ENCODE results near the gene SESN1. TPM values are rescaled to one million over a fixed set of nuclear protein-coding genes. Genes with fewer than 3 reads are reported as not detected.

SESN1 gene
- polyA plus RNA-seq, 2 of the 4 experiments (the other 2 are of a cell fraction): 7.9 to 13.9 TPM

DNA sequence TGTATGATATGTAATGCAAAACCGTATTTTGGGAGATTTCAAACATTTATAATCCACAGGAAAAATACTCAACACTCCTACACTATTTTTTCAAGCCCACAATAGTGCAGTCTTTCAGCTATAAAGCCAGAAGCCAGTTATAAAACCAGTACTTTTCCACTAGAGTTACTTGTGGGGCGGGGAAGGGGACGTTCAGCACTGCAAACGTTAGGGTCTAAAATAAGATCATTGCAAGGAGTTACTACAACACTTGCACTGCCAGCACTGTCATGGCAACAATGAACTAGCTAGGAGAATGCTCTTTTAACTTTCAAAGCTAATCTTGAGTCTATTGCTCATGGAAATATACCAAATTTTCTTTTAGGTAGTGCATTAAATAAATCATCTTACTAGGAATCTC, 14.7 kb downstream of the SESN1 start (continued):
- TF ChIP-seq, protein P1, sequence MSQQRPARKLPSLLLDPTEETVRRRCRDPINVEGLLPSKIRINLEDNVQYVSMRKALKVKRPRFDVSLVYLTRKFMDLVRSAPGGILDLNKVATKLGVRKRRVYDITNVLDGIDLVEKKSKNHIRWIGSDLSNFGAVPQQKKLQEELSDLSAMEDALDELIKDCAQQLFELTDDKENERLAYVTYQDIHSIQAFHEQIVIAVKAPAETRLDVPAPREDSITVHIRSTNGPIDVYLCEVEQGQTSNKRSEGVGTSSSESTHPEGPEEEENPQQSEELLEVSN (IDR thresholded peaks at IDR 0.05; ENCODE audit: borderline replicate concordance, low read depth): no peak

- no peaks in the 10 kb centered on the region for H3K9me3 ChIP-seq
- ChIA-PET POLR2A (no interaction called here), CTCF (interaction anchor here (7.4 kb wide), 1 partner anchor 533 kb away, joined by 79 read pairs; no protein-coding TSS in a partner anchor)
- DNase-seq (ENCODE audit: low read depth in 1 of 2, low spot score in 1 of 2) (no peak), ATAC-seq (no peak), FAIRE-seq (no peak)
- H3K27ac ChIP-seq: no peak overlapping the region
- no peaks in the 10 kb centered on the region for H3K4me1 ChIP-seq
- TF ChIP-seq HOXB5 (CRISPR knock-in tag; IDR thresholded peaks at IDR 0.05) (no peak), ZC3H11A (IDR thresholded peaks at IDR 0.05) (no peak), TP53 (CRISPR knock-in tag; IDR thresholded peaks at IDR 0.05) (no peak), HEYL (CRISPR knock-in tag; IDR thresholded peaks at IDR 0.05) (no peak), HOXB13 (CRISPR knock-in tag; IDR thresholded peaks at IDR 0.05; ENCODE audit: low read depth) (no peak), RCOR1 (IDR thresholded peaks at IDR 0.05; ENCODE audit: low read depth, low read length) (no peak), MAZ (IDR thresholded peaks at IDR 0.05; ENCODE audit: borderline replicate concordance, low read depth, low read length) (no peak), TFCP2L1 (CRISPR knock-in tag; IDR thresholded peaks at IDR 0.05) (no peak), ZFP36 (IDR thresholded peaks at IDR 0.05; ENCODE audit: borderline replicate concordance, partially characterized antibody) (no peak), EHMT2 (IDR thresholded peaks at IDR 0.05; ENCODE audit: low read depth) (no peak), GATA3 (IDR thresholded peaks at IDR 0.05; ENCODE audit: borderline replicate concordance) (no peak), EHF (CRISPR knock-in tag; IDR thresholded peaks at IDR 0.05) (no peak), CEBPB (IDR thresholded peaks at IDR 0.05) (no peak), BCL3 (IDR thresholded peaks at IDR 0.05) (no peak), POLR2AphosphoS2 (conservative IDR thresholded peaks at IDR 0.05; ENCODE audit: low read length) (no peak)
- TF ChIP-seq, protein P1 (IDR thresholded peaks at IDR 0.05; ENCODE audit: borderline replicate concordance, low read depth): no peak
- TF ChIP-seq, protein P2, sequence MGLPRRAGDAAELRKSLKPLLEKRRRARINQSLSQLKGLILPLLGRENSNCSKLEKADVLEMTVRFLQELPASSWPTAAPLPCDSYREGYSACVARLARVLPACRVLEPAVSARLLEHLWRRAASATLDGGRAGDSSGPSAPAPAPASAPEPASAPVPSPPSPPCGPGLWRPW (IDR thresholded peaks at IDR 0.05): no peak
- WGBS (ENCODE audit: missing lambda C conversion rate): 59% methylated on average over 3 of the region's 3 CpGs
- H3K4me3 ChIP-seq: no peak overlapping the region
- H3K4me2 ChIP-seq: no peak overlapping the region
Observed at GRCh38 chr6:109076377-109076776, 18.3 kb downstream of the SESN1 start.

GRCh38 chr6:109075934-109076333, 18.7 kb downstream of the SESN1 start:
- POLR2A ChIA-PET: no interaction called here
- no peaks in the 10 kb centered on the region for H3K4me1 ChIP-seq
- no peak overlapping the region for H3K4me2 ChIP-seq
- ATAC-seq (no peak), DNase-seq (ENCODE audit: low read depth in 1 of 2, low spot score in 1 of 2) (no peak), FAIRE-seq (no peak)
- CTCF ChIA-PET: interaction anchor here (7.4 kb wide), 1 partner anchor 533 kb away, joined by 79 read pairs; no protein-coding TSS in a partner anchor
- TF ChIP-seq, protein P2 (IDR thresholded peaks at IDR 0.05): no peak
- no peak for TF ChIP-seq HOXA7 (CRISPR knock-in tag; IDR thresholded peaks at IDR 0.05)
- TF ChIP-seq FOSB (CRISPR knock-in tag; IDR thresholded peaks at IDR 0.05): no peak
- no peak for TF ChIP-seq BCL3 (IDR thresholded peaks at IDR 0.05)
- no peak for TF ChIP-seq RAD21 (conservative IDR thresholded peaks at IDR 0.05 in 1 of 2, IDR thresholded peaks at IDR 0.05 in 1 of 2)
- no peak for TF ChIP-seq JUN (IDR thresholded peaks at IDR 0.05)
- TF ChIP-seq, protein P1 (IDR thresholded peaks at IDR 0.05; ENCODE audit: borderline replicate concordance, low read depth): no peak
- no peak for TF ChIP-seq RFX5 (IDR thresholded peaks at IDR 0.05)
- TF ChIP-seq SREBF2 (IDR thresholded peaks at IDR 0.05): no peak
- TF ChIP-seq, protein P3, sequence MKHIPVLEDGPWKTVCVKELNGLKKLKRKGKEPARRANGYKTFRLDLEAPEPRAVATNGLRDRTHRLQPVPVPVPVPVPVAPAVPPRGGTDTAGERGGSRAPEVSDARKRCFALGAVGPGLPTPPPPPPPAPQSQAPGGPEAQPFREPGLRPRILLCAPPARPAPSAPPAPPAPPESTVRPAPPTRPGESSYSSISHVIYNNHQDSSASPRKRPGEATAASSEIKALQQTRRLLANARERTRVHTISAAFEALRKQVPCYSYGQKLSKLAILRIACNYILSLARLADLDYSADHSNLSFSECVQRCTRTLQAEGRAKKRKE (CRISPR knock-in tag; IDR thresholded peaks at IDR 0.05; ENCODE audit: low read depth): no peak
- no peak for TF ChIP-seq HMGXB4 (CRISPR knock-in tag; IDR thresholded peaks at IDR 0.05; ENCODE audit: borderline replicate concordance)
- no peak for TF ChIP-seq CEBPB (IDR thresholded peaks at IDR 0.05)
- TF ChIP-seq CBX8 (IDR thresholded peaks at IDR 0.05): no peak
- TF ChIP-seq ZFP36 (IDR thresholded peaks at IDR 0.05; ENCODE audit: borderline replicate concordance, partially characterized antibody): no peak
- no peak for TF ChIP-seq BHLHE40 (IDR thresholded peaks at IDR 0.05; ENCODE audit: low read depth, low read length)
- H3K4me3 ChIP-seq: no peak overlapping the region
- H3K9me3 ChIP-seq: no peaks in the 10 kb centered on the region
- H3K27ac ChIP-seq: no peak overlapping the region
